ENCODE measurements around the gene ROBO4.

The ROBO4 gene

DNA sequence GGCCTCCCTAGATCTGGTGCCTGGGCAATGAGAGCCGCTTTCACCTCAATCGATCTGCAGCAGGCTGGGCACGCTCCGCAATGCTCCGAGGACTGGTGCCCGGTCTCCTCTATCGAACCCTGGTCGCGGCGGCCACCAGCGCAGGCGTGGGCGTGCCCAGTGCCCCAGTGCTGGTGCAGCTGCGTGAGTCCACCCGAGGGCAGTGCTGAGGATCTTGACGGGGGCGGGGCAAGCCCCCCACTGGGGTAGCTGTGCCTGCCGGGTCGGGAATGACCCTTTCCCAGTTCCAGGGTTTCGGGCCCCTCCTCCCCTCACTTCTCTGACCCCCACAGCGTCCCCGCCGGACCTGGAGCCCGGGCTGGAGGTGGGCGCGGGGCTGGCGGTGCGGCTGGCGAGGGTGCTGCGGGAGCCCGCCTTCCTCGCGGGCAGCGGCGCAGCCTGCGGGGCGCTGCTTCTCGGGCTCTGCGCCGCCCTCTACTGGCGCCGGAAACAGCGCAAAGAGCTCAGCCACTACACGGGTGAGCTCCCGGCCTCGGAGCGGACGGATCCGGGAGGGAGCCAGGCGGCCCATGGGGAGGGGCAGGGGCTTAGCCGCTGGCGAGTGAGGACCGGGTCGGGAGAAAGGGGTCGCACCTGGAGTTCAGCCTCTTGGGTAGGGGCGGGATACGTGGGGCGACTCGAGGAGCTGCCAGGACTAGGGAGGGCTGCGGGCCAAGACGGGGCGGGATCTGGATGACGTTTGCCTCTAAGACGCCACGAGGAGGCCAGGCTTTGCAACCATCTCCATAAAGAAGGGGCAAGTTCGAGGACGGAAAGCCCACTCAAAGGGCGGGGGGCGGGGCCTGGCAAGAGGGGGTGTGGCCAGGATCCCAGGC, 21.5 kb downstream of the ROBO4 start:
- Mint-ChIP-seq H3K36me3 (ENCODE audit: low read depth) (no peaks in the 10 kb centered on the region), H3K4me1 (ENCODE audit: low read depth) (peaks cover 25% of the 10 kb centered on the region), H3K27me3 (peaks cover 47% of the 10 kb centered on the region), H3K4me3 (peak overlapping the region; percentile 77), H3K9me3 (no peaks in the 10 kb centered on the region), H3K27ac (peak overlapping the region; percentile 84)
- peak; percentile 91 for DNase-seq

DNA sequence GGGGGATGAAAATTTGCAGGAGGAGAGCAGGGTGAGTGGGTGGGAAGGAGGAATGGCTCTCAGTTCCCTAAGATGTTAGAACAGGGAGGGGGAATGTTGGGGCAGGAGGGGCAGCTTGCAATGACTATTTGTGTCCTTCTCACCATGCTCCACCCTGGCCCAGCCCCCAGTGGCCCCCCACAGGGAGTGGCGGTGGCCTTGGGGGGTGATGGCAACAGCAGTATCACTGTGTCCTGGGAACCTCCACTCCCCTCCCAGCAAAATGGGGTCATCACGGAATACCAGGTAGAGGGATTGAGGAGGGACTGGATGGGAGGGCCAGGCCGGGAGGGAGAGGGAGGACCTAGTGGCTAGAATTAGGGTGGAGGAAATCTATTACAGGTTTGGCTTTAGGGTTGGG, 22.3 kb downstream of the ROBO4 start:
- peaks cover 25% of the 10 kb centered on the region for H3K4me1 Mint-ChIP-seq (ENCODE audit: low read depth)
- no peaks in the 10 kb centered on the region for H3K36me3 Mint-ChIP-seq (ENCODE audit: low read depth)
- no peak overlapping the region for H3K27ac Mint-ChIP-seq
- H3K9me3 Mint-ChIP-seq: no peaks in the 10 kb centered on the region
- peak overlapping the region; percentile 27 for H3K4me3 Mint-ChIP-seq
- peaks cover 54% of the 10 kb centered on the region for H3K27me3 Mint-ChIP-seq
- no peak for DNase-seq

DNA sequence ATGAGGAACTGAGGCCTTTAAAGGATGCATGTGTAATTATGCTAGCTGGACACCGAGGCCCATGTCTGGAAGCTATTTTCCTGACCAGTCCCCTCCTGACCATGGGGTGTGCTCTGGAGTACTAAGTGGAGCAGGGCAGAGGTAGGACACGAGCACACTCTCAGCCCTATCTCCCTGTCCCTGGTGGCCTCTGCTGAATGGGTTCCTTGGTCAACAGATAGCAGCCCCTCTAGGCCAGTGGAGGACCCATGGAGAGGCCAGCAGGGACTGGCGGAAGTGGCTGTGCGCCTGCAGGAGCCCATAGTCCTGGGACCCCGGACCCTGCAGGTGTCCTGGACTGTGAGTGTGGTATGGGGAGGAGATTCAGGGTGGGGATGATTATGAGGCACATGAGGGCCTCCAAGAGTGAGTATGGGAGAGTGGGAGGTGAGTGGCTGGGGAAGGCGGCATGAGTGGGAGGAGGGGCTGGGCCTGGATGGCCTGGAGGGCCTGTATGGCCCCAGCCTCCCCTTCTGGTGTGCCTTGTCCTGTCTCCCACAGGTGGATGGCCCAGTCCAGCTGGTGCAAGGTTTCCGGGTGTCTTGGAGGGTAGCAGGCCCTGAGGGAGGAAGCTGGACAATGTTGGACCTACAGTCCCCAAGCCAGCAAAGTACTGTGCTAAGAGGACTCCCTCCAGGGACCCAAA, 23.0 kb downstream of the ROBO4 start:
- Mint-ChIP-seq H3K27ac (no peak overlapping the region), H3K4me3 (no peak overlapping the region), H3K27me3 (peaks cover 61% of the 10 kb centered on the region), H3K4me1 (ENCODE audit: low read depth) (peaks cover 22% of the 10 kb centered on the region), H3K36me3 (ENCODE audit: low read depth) (no peaks in the 10 kb centered on the region), H3K9me3 (no peaks in the 10 kb centered on the region)
- no peak for DNase-seq

DNA sequence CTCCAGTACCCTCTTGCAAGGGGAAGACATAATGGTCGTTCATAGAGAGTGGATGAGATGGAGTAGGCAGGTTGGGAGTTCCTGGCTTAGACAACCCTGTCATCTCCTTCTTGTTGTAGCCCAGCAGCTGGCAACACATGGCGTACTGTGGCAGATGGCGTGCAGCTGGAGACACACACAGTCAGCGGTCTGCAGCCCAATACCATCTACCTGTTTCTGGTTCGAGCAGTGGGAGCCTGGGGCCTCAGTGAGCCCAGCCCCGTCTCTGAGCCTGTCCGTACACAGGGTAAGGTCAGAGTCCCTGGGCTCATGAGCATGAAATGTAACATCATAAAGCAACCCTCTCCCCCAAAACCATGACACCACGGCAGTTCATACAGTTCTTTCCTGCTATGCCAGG, 23.7 kb downstream of the ROBO4 start:
- Mint-ChIP-seq H3K27me3 (peaks cover 69% of the 10 kb centered on the region), H3K27ac (no peak overlapping the region), H3K9me3 (no peaks in the 10 kb centered on the region), H3K36me3 (ENCODE audit: low read depth) (no peaks in the 10 kb centered on the region), H3K4me1 (ENCODE audit: low read depth) (peaks cover 27% of the 10 kb centered on the region), H3K4me3 (no peak overlapping the region)
- no peak for DNase-seq

DNA sequence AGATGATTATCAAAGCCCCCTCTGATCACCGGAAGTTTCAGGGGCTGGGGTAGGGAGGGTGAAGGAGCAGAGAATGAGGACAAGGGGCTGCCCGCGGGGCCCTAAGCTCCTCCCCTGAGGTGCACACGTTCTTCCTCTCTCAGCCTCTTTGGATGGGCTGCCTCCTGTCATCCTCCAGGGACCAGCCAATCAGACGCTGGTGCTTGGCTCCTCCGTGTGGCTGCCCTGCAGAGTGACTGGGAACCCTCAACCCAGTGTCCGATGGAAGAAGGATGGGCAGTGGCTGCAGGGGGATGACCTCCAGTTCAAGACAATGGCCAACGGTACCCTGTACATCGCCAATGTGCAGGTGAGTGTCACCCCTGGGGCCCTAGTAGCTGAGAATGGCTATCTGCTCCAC, 24.9 kb downstream of the ROBO4 start:
- Mint-ChIP-seq H3K36me3 (ENCODE audit: low read depth) (no peaks in the 10 kb centered on the region), H3K9me3 (no peaks in the 10 kb centered on the region), H3K4me3 (no peak overlapping the region), H3K27ac (no peak overlapping the region), H3K4me1 (ENCODE audit: low read depth) (peaks cover 36% of the 10 kb centered on the region), H3K27me3 (peaks cover 81% of the 10 kb centered on the region)
- DNase-seq: no peak

DNA sequence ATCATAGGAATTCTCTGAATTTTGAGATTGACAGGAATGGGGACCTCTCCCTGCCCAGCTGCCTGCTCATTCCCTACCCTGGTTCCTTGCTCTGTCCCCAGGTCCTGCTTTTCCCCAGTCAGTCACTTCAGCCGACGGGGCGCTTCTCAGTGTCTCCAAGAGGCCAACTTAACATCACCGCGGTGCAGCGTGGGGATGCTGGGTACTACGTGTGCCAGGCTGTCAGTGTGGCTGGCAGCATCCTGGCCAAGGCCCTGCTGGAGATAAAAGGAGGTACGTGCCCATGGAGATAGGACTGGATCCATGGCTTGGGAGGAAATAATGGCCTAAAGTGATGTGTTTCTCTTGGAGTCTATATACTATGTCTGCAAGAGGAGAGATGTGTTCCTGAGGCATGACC, 25.4 kb downstream of the ROBO4 start:
- Mint-ChIP-seq H3K4me1 (ENCODE audit: low read depth) (peaks cover 34% of the 10 kb centered on the region), H3K4me3 (no peak overlapping the region), H3K9me3 (no peaks in the 10 kb centered on the region)

DNA sequence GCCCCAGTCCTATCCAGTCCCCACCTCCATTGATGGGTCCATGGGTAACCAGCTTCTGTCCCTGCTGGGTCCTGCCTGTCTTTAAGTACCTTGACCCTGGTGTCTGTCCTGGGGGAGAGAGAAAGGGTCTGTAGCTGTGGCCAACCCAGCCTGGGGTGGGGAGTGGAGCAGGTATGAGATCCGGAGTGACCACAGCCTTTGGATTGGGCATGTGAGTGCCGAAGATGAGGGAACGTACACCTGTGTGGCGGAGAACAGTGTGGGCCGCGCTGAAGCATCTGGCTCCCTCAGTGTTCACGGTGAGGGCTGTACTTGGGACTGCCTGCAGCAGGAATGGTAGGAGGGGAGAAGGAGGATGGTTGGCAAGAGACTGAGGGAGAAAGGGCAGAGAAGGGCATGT, 27.2 kb downstream of the ROBO4 start:
- Mint-ChIP-seq H3K27ac (no peak overlapping the region), H3K4me3 (no peak overlapping the region), H3K27me3 (peaks cover 98% of the 10 kb centered on the region), H3K36me3 (ENCODE audit: low read depth) (no peaks in the 10 kb centered on the region), H3K9me3 (no peaks in the 10 kb centered on the region), H3K4me1 (ENCODE audit: low read depth) (peaks cover 33% of the 10 kb centered on the region)
- no peak for DNase-seq

More for the DNA sequence above, 25.4 kb downstream of the ROBO4 start:
- DNase-seq: no peak
- Mint-ChIP-seq H3K36me3 (ENCODE audit: low read depth) (no peaks in the 10 kb centered on the region), H3K27ac (no peak overlapping the region), H3K27me3 (peaks cover 86% of the 10 kb centered on the region)

DNA sequence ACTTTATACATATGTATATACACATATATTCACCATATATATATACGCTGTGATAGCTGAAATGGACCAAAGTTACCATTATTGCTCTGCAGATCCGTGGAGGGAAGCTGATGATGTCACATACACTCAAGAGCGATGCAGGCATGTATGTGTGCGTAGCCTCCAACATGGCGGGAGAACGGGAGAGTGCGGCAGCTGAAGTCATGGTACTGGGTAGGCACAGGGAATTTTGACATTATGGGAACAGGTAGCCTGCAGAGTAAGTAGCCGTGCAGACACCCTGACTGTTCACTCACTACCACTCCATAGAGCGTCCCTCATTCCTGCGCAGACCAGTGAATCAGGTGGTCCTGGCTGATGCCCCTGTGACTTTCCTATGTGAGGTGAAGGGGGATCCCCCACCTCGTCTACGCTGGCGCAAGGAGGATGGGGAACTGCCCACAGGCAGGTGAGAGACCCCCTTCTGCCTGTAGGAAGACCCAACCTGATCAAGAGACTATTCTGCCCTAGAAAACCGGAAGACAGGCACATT, 27.7 kb downstream of the ROBO4 start:
- Mint-ChIP-seq H3K36me3 (ENCODE audit: low read depth) (no peaks in the 10 kb centered on the region), H3K4me3 (no peak overlapping the region), H3K9me3 (no peaks in the 10 kb centered on the region), H3K27me3 (peaks cover 99% of the 10 kb centered on the region), H3K27ac (no peak overlapping the region), H3K4me1 (ENCODE audit: low read depth) (peaks cover 35% of the 10 kb centered on the region)
- DNase-seq: no peak

DNA sequence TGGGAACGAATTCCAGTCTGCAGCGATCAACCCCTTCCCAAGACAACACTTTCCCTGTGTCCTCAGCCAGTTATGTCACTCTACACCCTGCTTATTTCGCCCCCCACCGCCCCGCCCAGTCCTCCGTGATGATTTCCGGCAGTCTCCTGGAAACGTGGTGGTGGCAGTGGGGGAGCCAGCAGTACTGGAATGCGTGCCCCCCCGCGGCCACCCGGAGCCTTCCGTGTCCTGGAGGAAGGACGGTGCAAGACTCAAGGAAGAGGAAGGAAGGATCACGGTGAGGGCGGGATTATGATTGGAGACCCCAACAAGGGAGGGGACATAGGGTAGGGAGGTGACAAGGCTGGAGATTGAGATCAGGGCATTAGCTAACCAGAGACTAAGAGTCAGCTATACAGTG, 28.3 kb downstream of the ROBO4 start:
- Mint-ChIP-seq H3K4me3 (peak overlapping the region; percentile 39), H3K4me1 (ENCODE audit: low read depth) (peaks cover 38% of the 10 kb centered on the region)

DNA sequence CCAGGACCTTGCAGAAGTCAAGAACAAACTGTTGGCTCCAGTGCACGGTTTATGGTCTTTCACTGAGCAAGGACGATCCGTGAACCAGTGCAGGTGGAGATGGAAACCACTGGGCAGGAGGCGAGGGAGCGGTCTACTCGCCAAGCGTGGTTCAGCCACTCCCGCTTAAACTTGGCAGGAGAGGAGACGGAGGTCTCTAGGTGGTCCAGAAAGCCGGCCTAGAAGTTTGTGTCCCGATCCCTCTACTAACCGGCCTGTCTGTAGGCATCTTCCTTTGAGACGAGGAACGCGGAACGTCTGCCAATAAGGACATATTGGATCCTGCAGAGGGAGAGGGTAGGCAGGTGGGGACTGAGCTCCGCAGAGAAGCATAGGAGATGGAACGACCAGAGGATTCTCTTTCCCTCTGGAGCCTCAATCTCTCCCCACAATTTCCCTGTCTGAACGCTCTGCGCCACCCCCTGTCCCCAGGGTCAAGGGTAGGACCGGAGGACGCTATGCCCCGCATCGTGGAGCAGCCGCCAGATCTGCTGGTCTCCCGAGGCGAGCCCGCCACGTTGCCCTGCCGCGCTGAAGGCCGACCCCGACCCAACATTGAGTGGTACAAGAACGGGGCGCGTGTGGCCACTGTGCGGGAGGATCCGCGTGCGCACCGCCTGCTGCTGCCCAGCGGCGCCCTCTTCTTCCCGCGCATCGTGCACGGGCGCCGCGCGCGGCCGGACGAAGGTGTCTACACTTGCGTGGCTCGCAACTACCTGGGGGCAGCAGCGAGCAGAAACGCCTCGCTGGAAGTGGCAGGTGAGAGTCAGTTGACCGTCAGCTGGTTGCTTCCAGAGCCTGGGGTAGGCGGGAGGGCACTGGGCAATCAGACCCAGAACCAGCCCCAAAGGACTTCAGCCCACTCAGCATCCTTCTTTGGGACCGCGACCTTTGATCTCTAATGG, 29.1 kb downstream of the ROBO4 start:
- peaks cover 41% of the 10 kb centered on the region for H3K4me1 Mint-ChIP-seq (ENCODE audit: low read depth)
- no peaks in the 10 kb centered on the region for H3K36me3 Mint-ChIP-seq (ENCODE audit: low read depth)
- peak overlapping the region; percentile 39 for H3K4me3 Mint-ChIP-seq

More for the DNA sequence above, 28.3 kb downstream of the ROBO4 start:
- no peaks in the 10 kb centered on the region for H3K9me3 Mint-ChIP-seq
- H3K36me3 Mint-ChIP-seq (ENCODE audit: low read depth): no peaks in the 10 kb centered on the region
- H3K27ac Mint-ChIP-seq: no peak overlapping the region
- DNase-seq: no peak
- peaks cover 99% of the 10 kb centered on the region for H3K27me3 Mint-ChIP-seq

DNA sequence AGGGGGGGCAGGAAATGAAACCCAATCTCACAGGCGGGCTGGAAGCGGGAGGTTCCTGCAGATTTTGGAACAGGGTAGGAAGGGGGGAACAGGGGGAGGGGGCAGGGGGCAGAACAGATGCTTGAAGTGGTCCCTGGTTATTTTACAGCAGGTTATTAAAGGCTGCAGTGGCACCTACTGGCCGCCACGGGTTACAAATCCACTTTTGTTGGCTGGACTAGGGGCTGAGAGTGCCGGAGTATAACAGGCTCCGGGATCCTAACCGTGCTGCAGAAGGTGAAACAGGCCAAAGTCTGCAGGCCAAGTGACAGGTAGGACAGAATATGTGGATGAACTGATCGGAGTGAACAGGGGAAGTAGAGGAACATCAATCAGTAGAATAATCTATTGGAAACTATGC, 30.0 kb downstream of the ROBO4 start:
- no peak overlapping the region for H3K4me3 Mint-ChIP-seq
- DNase-seq: peak; percentile 42
- no peak overlapping the region for H3K27ac Mint-ChIP-seq

More for the DNA sequence above, 29.1 kb downstream of the ROBO4 start:
- Mint-ChIP-seq H3K9me3 (no peaks in the 10 kb centered on the region), H3K27me3 (peaks cover 99% of the 10 kb centered on the region), H3K27ac (no peak overlapping the region)
- peak; percentile 42 for DNase-seq

DNA sequence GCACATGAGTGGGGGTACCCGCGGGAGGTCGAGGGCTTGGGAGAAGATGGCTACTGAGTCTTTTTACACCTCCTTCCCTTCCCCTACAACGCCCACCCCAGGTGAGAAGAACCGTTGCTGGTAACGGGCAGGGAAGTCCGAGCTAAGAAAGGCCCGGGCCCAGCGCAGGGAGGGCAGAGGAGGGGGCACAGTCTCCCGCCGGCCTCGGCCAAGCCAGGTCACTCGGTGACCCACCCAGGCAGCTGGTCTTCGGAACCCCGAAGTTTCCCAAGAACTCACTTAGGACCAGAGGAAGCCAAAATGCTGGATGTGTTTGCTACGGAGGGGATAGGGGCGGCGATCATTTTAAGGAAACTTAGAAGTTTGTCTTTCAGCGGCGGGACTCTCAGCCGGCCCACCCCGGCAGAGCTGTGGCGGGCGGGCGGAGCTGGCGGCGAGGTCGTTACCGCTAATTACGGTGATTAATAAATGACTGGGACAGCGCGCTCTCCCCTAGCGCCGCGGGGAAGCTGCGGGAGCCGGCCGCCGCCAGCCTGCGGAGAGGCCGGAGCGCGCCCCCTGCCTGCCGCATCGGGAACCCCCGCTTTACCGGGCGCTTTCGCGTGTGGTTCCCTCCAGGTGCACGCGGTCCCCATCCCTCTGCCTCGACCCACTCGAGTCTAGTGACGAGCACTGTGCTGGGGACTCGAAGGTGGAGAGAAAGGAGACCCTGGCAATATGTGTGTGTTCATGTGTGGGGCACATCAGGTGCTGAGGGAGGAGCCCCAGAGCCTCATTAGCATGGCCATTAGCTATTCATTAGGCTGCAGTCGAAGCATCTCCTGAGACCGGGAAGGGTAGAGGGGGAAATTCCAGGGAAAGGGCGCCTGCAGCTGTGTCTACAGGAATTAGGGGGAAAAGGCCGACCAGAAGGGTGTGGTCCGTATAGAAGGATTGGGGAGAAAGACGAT, 31.5 kb downstream of the ROBO4 start:
- peak; percentile 73 for DNase-seq
- Mint-ChIP-seq H3K4me3 (peak overlapping the region; percentile 37), H3K27me3 (peaks cover 98% of the 10 kb centered on the region), H3K27ac (no peak overlapping the region), H3K4me1 (ENCODE audit: low read depth) (peaks cover 50% of the 10 kb centered on the region), H3K9me3 (no peaks in the 10 kb centered on the region), H3K36me3 (ENCODE audit: low read depth) (no peaks in the 10 kb centered on the region)

More for the DNA sequence above, 30.0 kb downstream of the ROBO4 start:
- H3K27me3 Mint-ChIP-seq: peaks cover 99% of the 10 kb centered on the region
- no peaks in the 10 kb centered on the region for H3K36me3 Mint-ChIP-seq (ENCODE audit: low read depth)
- H3K9me3 Mint-ChIP-seq: no peaks in the 10 kb centered on the region
- peaks cover 50% of the 10 kb centered on the region for H3K4me1 Mint-ChIP-seq (ENCODE audit: low read depth)

DNA sequence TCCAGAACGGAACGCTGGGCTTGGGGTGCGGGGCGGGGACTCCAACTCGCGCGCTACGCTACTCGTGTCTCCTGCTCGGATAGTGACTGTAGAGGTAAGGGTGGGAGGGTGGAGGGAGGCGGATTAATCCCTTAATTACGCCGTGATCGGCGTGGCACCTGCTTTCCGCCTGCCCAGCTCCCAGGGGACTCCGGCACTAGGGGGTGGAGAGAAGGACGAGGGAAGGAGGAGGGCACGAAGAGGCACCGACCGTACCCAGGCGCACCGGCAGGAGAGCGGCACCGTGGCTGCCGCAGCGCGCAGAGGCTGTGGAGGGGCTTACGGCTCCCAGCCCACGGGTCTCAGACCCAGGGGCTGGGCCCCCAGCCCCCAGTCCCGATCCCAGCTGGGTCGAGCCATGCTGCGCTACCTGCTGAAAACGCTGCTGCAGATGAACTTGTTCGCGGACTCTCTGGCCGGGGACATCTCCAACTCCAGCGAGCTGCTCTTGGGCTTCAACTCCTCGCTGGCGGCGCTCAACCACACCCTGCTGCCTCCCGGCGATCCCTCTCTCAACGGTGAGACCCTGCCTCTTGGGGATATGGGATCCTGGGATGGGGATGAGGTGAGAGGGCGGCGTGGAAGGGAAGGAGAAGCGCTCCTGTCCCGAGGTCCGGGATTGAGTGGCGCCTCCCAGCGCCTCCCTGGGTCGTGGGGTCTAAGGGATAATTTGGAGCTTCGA, 32.3 kb downstream of the ROBO4 start, which contains the start of gene ROBO3:
ROBO3 (plus strand) TSS at position 252 of the 721 bp plus-strand sequence; CDS start at position 398, 146 bp downstream.
- H3K27me3 Mint-ChIP-seq: peaks cover 98% of the 10 kb centered on the region
- no peaks in the 10 kb centered on the region for H3K9me3 Mint-ChIP-seq
- no peaks in the 10 kb centered on the region for H3K36me3 Mint-ChIP-seq (ENCODE audit: low read depth)
- peak within 1 kb of the TSS; percentile 37 for H3K4me3 Mint-ChIP-seq
- peaks cover 50% of the 10 kb centered on the region for H3K4me1 Mint-ChIP-seq (ENCODE audit: low read depth)
- no peak within 1 kb of the TSS for H3K27ac Mint-ChIP-seq
- DNase-seq: peak; percentile 41
